ENCODE results near the gene VWC2L.

DNA sequence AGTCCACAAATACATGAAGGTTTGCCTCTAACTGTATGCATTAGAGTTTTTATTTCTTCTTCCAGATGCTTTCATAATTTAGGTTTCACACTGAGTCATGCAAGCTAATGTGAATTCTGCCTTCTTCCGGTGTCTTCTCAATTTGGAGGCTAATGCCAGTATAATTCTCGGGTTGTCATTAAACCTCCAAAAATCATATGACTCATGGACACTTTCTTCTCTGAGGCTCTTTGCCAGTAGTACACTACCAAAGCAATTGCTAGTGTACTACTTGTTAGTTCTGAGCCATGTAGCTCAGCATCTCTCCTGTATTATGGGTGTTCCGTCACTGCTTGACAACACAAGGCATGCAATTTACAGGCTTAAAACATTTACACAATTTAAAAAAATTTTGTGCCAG, 137.1 kb downstream of the VWC2L start:
- TF ChIP-seq, protein P1, sequence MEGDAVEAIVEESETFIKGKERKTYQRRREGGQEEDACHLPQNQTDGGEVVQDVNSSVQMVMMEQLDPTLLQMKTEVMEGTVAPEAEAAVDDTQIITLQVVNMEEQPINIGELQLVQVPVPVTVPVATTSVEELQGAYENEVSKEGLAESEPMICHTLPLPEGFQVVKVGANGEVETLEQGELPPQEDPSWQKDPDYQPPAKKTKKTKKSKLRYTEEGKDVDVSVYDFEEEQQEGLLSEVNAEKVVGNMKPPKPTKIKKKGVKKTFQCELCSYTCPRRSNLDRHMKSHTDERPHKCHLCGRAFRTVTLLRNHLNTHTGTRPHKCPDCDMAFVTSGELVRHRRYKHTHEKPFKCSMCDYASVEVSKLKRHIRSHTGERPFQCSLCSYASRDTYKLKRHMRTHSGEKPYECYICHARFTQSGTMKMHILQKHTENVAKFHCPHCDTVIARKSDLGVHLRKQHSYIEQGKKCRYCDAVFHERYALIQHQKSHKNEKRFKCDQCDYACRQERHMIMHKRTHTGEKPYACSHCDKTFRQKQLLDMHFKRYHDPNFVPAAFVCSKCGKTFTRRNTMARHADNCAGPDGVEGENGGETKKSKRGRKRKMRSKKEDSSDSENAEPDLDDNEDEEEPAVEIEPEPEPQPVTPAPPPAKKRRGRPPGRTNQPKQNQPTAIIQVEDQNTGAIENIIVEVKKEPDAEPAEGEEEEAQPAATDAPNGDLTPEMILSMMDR (IDR thresholded peaks at IDR 0.05 in 4 of 5, conservative IDR thresholded peaks at IDR 0.05 in 1 of 5): no peak
- no peak for TF ChIP-seq POLR2A (IDR thresholded peaks at IDR 0.05)
